OCI-M2 (cell line): ENCODE data around the gene STYXL2.

Experiments used
- DNase-seq: peaks from one replicate; lab custom pipeline; 2025; ENCODE audit not compliant: unreplicated experiment; lab: John Stamatoyannopoulos, UW

The STYXL2 gene

DNA sequence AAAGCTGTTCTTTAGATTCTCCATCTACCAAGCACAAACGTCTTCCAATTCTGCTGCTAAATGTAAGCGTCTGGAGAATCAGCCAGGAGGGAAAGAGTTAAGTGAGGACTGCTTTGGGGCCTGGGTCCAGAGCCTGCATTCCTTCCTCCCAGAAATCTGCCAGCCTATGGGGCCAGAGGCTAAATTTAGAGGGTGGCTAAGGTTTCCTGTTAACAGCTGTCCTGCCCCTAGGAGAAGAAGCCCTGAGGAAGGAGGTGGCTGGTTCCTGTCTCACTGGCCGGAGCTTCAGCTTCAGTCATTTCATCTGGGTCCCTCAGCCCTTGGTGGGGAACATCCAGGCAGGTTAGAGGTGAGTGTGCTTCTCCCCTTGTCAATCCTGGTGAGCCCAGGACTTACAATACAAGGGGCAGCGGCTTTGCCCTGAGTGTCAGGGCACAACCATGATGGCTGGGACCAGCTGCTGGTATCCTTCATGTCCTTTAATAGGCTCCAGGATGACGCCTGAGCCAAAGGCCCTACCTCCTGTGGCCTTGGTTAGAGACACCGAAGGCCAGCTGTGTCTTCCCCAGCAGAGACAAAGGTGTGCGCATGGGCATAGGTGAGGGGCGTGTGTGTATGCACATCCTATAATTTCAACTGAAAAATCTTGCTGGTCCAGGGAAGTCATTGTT lies at the start of gene STYXL2:
STYXL2 (plus strand) TSS at position 230 of the 671 bp plus-strand sequence. CDS start 775 bp downstream, outside the sequence.
- no peak for DNase-seq

DNA sequence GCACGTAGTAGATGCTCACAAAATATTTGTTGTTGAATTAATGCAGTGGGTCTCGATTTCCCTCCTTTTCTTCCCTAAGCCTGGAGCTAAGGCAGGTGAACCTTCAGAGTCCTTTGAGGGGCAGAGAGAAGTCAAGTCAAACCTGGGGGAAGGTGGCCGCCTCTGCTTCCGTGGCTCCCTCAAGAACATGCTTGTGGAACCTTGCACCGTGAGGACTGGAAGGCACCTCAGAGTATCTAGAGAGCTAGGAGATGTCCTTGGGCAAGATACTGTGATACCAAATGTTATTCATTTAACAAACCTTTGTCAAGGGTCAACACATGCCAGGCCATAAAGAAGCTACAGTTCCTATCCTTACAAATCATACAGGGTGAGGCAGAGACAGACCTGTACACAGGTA lies 42.0 kb upstream of the STYXL2 start:
- no peak for DNase-seq

DNA sequence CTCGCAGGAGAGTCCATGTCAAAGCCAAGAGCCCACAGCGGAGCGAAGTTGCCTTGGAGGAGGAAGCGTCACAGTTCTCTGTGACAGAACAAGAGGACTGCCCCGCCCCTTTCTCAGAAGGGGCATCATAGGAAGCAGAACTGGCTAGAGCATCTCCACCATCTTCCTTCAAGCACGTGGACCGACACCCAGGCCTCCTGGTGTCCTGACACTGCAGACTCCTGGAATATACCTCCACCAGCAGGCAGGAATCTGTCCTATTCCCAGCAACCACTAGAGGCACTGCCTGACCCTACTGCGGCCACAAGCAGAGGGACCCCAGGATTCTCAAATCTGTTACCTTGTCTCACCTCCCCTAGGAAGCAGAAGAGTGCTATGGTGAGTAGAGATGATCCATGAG lies 41.5 kb upstream of the STYXL2 start:
- no peak for DNase-seq

DNA sequence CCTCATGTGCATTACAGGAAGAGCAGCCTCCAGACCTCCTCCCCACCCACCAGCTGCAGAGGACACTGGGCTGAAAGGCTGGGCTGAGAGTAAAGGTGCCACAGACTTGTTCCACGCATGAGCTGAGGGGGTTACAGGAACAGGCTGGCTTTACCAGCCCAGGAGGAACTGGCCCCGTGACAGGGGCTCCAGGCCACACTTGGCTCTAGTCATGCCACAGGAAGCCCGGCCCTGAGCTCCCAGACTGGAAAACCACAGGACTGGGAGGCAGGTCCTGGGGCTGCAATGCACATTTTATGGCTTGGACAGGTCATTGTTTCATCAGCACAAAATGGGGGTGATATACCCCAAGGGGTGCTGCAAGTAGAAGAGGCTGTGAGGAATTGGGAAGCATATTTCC lies 39.3 kb upstream of the STYXL2 start:
- no peak for DNase-seq

DNA sequence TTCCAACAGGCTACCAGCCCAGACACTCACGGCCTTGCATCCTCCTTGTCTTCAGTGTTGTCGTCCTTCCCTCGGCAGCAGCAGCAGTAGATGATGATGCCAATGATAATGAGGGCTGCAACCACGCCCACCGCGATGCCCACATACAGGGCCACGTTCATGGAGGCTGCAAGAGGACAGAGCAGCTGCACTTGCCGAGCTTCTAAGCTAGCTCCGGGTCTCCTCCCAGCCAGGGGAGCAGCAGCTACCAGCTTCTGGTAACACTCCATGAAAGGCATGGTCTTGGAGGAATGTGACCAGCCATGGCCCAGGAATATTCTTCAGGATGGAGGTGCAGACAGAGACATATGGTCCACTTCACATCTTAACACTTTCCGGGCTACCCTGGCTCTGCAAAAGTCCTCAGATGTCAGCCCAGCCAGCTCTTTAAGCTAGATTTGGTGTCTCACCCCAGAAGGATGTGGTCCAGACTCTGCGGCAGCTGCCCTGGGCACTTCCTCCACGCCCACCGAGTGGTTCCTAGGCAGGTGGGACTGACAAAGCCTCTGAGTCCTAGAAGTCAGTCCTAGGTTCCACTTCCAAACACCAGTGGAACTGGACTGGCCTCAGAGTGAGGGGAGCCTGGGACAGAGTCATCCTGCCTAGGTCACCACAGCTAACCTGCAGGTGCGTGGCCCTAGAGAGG lies 38.8 kb upstream of the STYXL2 start:
- DNase-seq, result no peak

DNA sequence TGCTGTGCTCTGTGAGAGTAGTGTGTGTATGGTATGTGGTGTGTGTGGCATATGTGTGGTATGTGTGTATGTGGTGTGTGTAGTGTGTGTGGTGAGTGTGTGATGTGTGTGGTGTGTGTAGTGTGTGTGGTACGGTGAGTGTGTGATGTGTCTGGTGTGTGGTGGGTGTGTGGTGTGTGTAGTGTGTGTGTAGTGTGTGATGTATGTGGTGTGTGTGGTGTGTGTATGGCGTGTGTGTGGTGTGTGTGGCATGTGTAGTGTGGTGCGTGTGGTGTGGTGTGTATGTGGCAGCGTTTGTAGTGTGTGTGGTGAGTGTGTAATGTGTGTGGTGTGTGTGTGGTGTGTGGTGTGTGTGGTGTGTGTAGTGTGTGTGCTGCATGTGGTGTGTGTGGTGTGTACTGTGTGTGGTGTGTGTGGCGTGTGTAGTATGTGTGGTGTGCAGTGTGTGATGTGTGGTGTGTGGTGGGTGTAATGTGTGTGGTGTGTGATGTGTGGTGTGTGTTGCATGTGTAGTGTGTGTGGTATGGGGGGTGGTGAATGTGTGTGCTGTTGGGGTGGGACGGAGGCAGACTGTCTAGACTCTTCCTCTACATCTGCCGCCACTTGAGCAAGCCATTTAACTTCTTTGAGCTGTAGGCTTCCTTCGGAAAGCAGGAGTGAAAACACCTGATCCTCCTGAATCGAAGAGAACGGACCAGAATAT lies 37.2 kb upstream of the STYXL2 start:
- DNase-seq, result no peak

DNA sequence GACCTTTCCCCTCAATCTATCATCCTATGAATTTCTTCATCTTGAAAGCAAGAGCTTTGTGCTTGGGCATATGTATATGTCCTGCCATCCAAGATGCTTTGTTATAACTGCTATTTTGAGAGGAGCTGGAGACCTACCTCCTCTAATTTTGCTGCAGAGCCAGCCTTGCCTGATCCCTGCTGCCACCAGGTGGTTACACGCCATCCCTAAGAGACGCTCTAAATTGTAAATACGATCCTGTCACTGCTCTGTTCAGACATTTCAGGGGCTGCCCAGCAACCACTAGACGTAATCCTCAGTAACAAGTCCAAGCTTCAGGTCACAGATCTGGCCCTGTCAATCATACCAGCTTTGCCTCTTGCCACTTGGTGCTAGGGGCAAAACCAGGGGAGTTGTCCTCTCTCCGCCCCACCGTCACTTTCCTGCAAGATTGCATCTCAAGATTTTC lies 36.6 kb upstream of the STYXL2 start:
- no peak for DNase-seq

DNA sequence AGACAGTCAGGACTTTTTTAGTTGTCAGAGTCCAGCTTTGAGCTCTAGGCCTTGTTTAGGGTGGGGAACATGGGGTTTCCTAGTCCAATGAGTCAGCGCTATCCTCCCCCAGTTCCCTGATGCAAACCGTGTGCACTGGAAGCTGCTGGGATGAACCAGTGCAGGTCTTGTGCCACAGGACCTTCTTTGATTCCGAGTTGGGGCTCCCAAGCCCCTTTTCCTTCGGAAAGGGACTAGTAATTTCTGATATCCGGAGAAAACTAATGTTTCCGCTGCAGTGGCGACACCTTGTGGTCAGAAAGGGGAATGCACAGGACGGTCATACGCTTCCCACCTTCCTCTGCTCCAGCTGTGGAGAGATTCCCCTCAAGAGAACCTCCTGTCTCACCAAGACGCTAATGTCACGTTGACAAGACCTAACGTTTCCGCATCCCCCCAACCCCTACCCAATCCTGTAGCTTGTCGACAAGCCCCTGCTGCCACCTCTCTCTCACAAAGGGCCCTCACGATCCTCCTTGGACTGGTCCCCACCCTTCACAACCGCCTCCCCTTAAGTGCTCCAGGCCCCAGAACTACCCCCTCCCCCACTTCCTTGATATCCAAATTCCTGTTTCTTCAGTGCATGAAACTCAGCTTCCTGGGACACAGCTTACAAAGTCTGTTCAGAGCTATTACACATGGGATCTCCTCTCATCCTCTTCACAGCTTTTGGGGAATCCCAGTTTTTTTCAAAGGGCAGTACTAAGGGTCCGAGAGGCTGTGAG lies 34.6 kb upstream of the STYXL2 start:
- peak; percentile 11 for DNase-seq

DNA sequence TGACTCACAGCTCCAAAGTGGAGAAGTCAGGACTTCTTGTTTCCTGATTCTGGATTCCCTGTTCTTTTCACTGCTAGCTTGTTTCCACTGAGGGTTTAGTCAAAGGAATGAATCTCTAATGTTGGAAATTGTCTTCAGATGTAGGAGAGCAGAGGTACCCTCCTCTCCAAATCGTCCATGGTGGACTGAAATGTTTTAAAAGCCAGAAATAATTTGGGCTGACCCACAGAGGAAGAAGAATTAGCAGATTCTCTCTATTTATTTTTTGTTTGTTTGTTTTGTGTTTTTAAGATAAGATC lies 34.1 kb upstream of the STYXL2 start:
- no peak for DNase-seq

DNA sequence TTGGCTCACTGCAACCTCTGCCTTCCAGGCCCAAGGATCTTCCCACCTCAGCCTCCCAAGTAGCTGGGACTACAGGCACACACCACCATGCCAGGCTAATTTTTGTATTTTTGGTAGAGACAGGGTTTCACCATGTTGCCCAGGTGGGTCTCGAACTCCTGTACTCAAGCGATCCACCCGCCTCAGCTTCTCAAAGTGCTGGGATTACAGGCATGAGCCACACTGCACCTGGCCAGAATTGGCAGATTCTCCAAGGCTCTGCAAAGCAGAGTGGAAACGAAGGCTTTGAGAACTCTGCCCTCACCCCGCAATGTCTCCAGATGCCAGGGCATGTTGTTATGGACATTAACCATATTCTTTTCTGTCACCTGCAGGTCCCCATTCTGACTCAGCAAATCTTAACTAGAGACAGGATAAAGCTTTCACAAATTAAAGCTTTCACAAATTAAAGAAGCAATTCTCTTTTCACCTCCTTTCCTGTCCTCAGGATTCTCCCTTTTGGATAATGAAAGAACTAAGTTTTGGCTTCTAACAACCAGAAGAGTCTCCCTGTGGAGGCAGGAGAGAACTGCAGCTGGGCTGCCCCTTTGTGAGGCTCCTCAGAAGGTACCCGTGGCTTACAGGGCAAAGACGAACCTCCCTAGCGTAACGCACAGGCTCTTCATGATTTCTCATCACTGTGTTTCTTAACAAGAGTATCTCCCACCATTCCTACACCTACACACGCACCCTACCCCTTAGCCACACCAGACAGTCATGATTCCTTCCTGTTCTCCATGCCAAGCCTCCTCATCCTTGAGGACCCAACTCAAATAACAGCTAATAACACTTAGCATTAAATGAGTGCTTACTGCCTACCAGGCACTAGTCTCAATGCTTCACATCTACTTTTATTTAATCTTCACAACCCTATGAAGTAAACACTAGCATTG lies 33.5 kb upstream of the STYXL2 start:
- DNase-seq, result no peak

DNA sequence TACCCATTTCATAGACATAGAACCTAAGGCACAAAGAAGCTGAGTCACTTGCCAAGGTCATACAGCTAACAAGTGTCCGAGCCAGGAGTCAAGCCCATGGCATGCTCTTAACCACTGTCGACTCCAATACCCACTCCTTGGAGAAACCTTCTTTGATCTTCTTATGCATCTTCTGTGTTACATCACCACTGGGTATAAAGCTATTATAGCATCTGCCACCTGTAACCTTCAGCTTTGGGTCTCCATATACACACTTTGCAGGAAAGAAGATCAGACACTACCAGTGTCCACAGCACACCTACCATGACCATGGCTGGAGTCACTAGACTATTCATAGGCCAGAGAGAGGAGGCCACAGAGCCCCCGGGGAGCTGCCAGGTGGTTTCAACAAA lies 32.8 kb upstream of the STYXL2 start:
- no peak for DNase-seq

DNA sequence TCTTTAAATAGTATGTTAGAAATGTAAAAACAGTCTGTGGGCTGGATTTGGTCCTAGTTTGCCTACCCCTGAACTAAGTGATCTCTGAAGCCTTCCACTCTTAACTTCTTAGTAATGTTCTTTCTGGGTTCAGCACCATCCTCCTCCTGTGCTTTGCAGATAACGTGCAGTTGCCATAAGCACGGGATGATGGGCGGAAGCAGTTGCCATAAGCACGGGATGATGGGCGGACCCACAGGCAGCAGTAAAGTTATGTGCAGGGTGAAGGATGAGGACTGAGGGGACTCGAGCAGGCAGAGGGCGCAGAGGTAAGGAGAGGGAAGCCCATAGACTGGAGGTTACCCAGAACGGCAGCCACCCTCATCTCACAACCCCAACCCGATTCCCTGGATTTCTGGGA lies 29.3 kb upstream of the STYXL2 start:
- DNase-seq, result no peak

DNA sequence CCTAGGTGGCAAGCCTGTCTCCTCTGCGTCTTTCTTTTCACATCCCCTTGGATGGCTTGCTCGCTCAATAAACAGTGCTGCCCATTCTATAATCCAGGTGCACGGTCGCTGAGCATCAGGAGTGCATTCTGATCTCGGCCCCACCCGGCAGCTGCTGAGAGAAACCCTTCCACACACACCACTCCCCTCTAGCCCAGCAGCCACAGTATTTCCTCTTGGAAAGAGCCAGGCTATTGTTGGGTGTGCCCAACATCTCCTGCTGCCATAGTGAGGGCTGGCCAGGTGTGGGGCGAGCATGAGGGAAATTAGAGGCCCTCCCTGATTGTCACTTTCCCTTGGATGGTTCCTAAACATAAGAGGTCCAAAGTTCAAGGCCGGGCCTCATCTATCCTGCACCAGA lies 28.4 kb upstream of the STYXL2 start:
- no peak for DNase-seq

DNA sequence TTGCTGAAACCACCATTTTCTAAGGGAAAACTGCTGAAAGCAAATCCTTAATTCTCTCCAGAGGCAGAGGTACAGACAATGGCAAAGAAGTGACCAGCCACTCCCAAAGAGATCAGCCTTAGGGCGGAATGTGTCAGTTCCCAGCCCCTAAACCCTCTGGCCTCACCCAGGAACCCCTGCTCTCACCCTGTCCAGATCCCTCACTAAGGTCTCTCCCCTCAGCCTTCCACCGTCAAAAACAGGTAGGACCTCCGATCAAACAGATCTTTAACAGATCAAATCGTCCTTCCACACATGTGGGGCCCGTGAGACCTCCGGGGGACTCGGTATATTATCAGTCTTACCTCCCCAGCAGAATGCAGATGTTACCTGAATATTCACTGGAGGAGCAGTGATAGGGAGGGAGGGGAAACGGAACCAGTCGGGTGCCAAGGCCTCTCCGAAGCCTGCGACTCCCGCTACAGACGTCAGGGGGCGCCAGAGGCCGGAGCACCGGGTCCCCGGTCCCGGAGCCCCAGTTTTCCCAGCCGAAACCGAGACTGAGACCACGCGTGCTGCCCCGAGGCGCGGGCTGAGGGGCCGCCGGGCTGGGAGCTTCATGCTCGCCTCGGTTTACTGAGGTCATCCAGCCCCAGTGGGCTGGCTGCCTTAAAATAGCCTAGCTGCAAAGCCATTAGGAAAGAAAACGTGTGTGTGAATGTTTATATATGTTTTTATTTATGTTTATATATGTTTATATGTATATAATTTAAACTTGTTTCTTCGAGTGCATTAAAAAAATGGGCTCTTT lies 27.3 kb upstream of the STYXL2 start:
- DNase-seq, result peak; percentile 25

DNA sequence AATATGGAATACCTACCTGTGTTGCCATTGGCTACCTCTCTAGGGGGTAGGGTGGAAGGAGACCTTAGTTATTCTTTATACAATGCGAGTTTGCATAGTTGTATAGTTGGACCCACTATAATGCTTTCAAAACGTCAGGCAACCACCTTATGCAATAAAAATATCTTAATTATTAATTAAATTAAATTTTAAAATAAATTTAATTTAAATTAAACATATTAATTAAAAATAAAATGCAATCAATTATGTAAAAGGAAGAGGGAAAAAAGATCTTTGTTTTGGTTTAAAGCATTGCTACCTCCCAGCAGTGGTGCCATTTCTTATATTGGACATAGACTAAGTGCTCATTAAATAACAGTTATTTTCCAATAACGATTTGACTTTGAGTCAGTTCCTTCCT lies 26.0 kb upstream of the STYXL2 start:
- DNase-seq, result no peak

DNA sequence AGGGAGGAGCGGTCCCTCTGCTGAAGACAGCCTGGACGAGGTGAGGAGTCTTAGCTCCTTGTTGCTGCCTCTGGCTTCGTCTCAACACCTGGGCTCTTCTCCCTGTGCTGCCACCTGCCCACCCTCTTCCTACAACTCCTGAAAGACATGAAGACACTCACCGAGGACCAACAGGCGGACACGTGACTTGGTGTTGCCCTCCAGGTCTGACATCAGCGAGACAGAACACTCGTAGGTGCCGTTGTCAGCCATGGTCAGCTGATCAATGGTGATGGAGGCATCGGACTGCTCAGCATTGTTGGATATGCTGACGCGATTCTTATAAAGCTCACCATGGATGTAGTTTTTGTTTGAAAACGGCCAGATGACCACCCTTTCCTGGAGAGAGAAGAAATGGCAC lies 25.1 kb upstream of the STYXL2 start:
- no peak for DNase-seq

DNA sequence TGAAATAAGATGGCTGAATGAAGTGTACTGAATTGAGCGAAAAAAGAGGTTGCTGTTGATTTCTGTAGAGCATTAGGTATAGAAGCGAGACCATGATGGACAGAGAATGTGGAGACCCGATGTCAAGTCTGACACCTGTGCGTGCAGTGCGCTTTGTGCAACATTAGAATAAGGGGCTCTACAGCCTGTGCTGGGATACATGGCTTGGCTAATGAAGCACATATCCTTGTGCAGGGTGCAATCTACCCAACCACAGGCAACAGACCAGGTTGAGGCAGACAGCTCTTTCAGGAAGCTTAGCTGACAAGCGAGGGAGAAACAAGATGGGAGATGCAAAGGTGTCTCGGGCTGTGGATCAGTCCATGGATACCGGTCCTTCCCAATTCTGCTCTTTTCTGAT lies 22.6 kb upstream of the STYXL2 start:
- DNase-seq, result no peak

DNA sequence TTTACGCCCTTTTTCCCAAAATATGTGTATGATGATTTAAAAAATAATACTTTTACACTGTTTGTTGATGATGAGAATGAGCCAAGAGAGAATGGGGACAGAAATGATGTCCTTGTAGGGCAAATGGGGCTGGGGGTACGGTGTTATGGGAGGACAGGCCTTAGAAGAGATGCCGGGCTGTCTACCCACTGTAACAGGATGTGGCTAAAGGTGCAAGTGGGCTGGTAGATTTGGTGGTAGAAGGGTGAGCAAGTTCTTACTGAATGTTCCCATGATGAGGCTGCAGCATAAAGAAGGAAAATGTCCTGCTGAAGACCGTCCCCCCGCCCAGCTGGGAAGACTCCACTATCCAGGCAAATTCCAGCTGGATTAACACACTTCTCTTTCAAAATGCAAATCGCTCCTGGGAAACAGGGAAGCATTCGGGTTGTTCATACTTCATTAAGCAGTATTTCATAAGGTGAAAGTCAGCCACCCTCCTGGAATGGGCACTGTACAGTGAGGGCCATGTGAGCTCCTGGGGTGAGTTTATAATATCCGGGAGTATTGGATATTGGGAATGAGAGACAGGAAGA lies 17.7 kb upstream of the STYXL2 start:
- DNase-seq, result no peak

DNA sequence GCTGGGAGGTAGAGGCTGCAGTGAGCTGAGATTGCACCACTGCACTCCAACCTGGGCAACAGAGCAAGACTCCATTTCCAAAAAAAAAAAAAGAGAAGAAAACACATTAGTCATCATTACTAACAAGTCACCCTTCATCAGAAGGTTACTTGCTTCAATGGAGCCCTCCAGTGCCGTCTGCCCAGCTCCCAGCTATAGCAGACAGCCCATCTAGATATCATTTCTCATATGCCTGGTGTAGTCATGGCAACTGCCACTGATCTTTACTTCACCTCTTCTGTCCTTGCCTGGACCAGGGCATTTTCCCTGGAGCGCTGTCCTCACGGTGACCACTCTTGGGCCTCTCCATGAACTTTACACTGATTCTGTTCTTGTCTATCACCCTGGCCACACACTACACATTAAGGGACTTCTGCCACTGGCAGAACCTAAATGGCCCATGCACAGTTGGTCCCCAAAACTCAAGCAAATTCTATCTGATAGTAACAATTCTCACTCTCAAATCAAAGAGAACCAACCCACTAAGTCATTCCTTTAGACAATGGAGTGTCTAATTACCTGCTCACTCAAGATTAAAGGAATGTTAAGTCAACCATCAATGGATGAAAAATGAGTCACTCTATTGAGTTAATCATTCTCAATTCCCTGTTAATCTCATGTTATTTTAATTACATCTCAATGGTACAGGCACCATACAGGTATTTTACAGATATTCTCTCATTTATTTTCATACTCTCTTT lies 16.6 kb upstream of the STYXL2 start:
- DNase-seq, result no peak
